Measurements from ENCODE around the gene IMMP1L.
"Not testable (repeated sequence)": the region's sequence is repeated elsewhere in the genome, so short reads cannot be mapped to it uniquely, and the experiment has no call there.

Gene IMMP1L

GRCh38 chr11:31509429-31510345 is at the start of gene IMMP1L, which contains the start of gene ELP4:
TSS of gene IMMP1L (minus strand) at chr11:31509622. CDS start at chr11:31463276, 46,346 bp downstream.
TSS of gene ELP4 (plus strand) at chr11:31509767. CDS start at chr11:31509785, 18 bp downstream.
- Histone ChIP-seq H3K4me1 (ENCODE audit: insufficient read depth, low read length) (no peaks in the 10 kb centered on the region), H3K9me3 (ENCODE audit: control insufficient read depth, insufficient read depth, low read length) (no peaks in the 10 kb centered on the region), H3K36me3 (ENCODE audit: insufficient read depth, low read length) (no peaks in the 10 kb centered on the region), H3K9ac (ENCODE audit: low read depth, low read length) (peak within 1 kb of the TSS; percentile 87)

GRCh38 chr11:31558001-31558400 is 48.6 kb upstream of the IMMP1L start:
- no peak overlapping the region for H3K9ac ChIP-seq (ENCODE audit: low read depth, low read length)
- H3K9me3 ChIP-seq (ENCODE audit: control insufficient read depth, insufficient read depth, low read length), result no peaks in the 10 kb centered on the region
- H3K36me3 ChIP-seq (ENCODE audit: insufficient read depth, low read length), result no peaks in the 10 kb centered on the region
- H3K4me1 ChIP-seq (ENCODE audit: insufficient read depth, low read length), result no peaks in the 10 kb centered on the region

- no peaks in the 10 kb centered on the region for H3K4me1 ChIP-seq (ENCODE audit: insufficient read depth, low read length)
- H3K9me3 ChIP-seq (ENCODE audit: control insufficient read depth, insufficient read depth, low read length), result no peaks in the 10 kb centered on the region
- H3K9ac ChIP-seq (ENCODE audit: low read depth, low read length), result no peak overlapping the region
- H3K36me3 ChIP-seq (ENCODE audit: insufficient read depth, low read length), result no peaks in the 10 kb centered on the region
Measured at GRCh38 chr11:31555938-31556337, 46.5 kb upstream of the IMMP1L start.

GRCh38 chr11:31542862-31543261 is 33.4 kb upstream of the IMMP1L start:
- H3K4me1 ChIP-seq (ENCODE audit: insufficient read depth, low read length), result no peaks in the 10 kb centered on the region
- H3K9me3 ChIP-seq (ENCODE audit: control insufficient read depth, insufficient read depth, low read length), result no peaks in the 10 kb centered on the region; the same call in 1 of the 2 replicates
- H3K9ac ChIP-seq (ENCODE audit: low read depth, low read length), result no peak overlapping the region
- no peaks in the 10 kb centered on the region for H3K36me3 ChIP-seq (ENCODE audit: insufficient read depth, low read length)

GRCh38 chr11:31535479-31535878 is 26.1 kb upstream of the IMMP1L start:
- Histone ChIP-seq H3K36me3 (ENCODE audit: insufficient read depth, low read length) (no peaks in the 10 kb centered on the region), H3K4me1 (ENCODE audit: insufficient read depth, low read length) (no peaks in the 10 kb centered on the region), H3K9ac (ENCODE audit: low read depth, low read length) (no peak overlapping the region), H3K9me3 (ENCODE audit: control insufficient read depth, insufficient read depth, low read length) (no peaks in the 10 kb centered on the region)

GRCh38 chr11:31531293-31531692 is 21.9 kb upstream of the IMMP1L start:
- Histone ChIP-seq H3K9ac (ENCODE audit: low read depth, low read length) (no peak overlapping the region), H3K4me1 (ENCODE audit: insufficient read depth, low read length) (no peaks in the 10 kb centered on the region), H3K36me3 (ENCODE audit: insufficient read depth, low read length) (no peaks in the 10 kb centered on the region), H3K9me3 (ENCODE audit: control insufficient read depth, insufficient read depth, low read length) (no peaks in the 10 kb centered on the region)

- no peak overlapping the region for H3K9ac ChIP-seq (ENCODE audit: low read depth, low read length)
- H3K4me1 ChIP-seq (ENCODE audit: insufficient read depth, low read length), result no peaks in the 10 kb centered on the region
- no peaks in the 10 kb centered on the region for H3K9me3 ChIP-seq (ENCODE audit: control insufficient read depth, insufficient read depth, low read length)
- no peaks in the 10 kb centered on the region for H3K36me3 ChIP-seq (ENCODE audit: insufficient read depth, low read length)
Measured at GRCh38 chr11:31529701-31530100, 20.3 kb upstream of the IMMP1L start.

- Histone ChIP-seq H3K36me3 (ENCODE audit: insufficient read depth, low read length) (no peaks in the 10 kb centered on the region), H3K4me1 (ENCODE audit: insufficient read depth, low read length) (no peaks in the 10 kb centered on the region), H3K9ac (ENCODE audit: low read depth, low read length) (no peak overlapping the region), H3K9me3 (ENCODE audit: control insufficient read depth, insufficient read depth, low read length) (no peaks in the 10 kb centered on the region; the same call in 1 of the 2 replicates)
Measured at GRCh38 chr11:31529189-31529588, 19.8 kb upstream of the IMMP1L start.

- Histone ChIP-seq H3K36me3 (ENCODE audit: insufficient read depth, low read length) (no peaks in the 10 kb centered on the region), H3K9ac (ENCODE audit: low read depth, low read length) (no peak overlapping the region), H3K9me3 (ENCODE audit: control insufficient read depth, insufficient read depth, low read length) (no peaks in the 10 kb centered on the region; the same call in 1 of the 2 replicates), H3K4me1 (ENCODE audit: insufficient read depth, low read length) (no peaks in the 10 kb centered on the region)
Measured at GRCh38 chr11:31521497-31522150, 12.2 kb upstream of the IMMP1L start.

GRCh38 chr11:31512117-31512516 is 2.7 kb upstream of the IMMP1L start:
- Histone ChIP-seq H3K4me1 (ENCODE audit: insufficient read depth, low read length) (peaks cover 5% of the 10 kb centered on the region), H3K9ac (ENCODE audit: low read depth, low read length) (no peak overlapping the region), H3K9me3 (ENCODE audit: control insufficient read depth, insufficient read depth, low read length) (no peaks in the 10 kb centered on the region), H3K36me3 (ENCODE audit: insufficient read depth, low read length) (no peaks in the 10 kb centered on the region)

- no peaks in the 10 kb centered on the region for H3K36me3 ChIP-seq (ENCODE audit: insufficient read depth, low read length)
- H3K9me3 ChIP-seq (ENCODE audit: control insufficient read depth, insufficient read depth, low read length), result no peaks in the 10 kb centered on the region
- no peaks in the 10 kb centered on the region for H3K4me1 ChIP-seq (ENCODE audit: insufficient read depth, low read length)
- peak overlapping the region; percentile 87 for H3K9ac ChIP-seq (ENCODE audit: low read depth, low read length)
Measured at GRCh38 chr11:31509051-31509428, 382 bp downstream of the IMMP1L start.

GRCh38 chr11:31500560-31500959 is 8.9 kb downstream of the IMMP1L start:
- Histone ChIP-seq H3K4me1 (ENCODE audit: insufficient read depth, low read length) (no peaks in the 10 kb centered on the region), H3K9me3 (ENCODE audit: control insufficient read depth, insufficient read depth, low read length) (no peaks in the 10 kb centered on the region), H3K36me3 (ENCODE audit: insufficient read depth, low read length) (no peaks in the 10 kb centered on the region), H3K9ac (ENCODE audit: low read depth, low read length) (no peak overlapping the region)

- no peaks in the 10 kb centered on the region; the same call in 1 of the 2 replicates for H3K9me3 ChIP-seq (ENCODE audit: control insufficient read depth, insufficient read depth, low read length)
- no peaks in the 10 kb centered on the region for H3K4me1 ChIP-seq (ENCODE audit: insufficient read depth, low read length)
- H3K9ac ChIP-seq (ENCODE audit: low read depth, low read length), result no peak overlapping the region
- H3K36me3 ChIP-seq (ENCODE audit: insufficient read depth, low read length), result no peaks in the 10 kb centered on the region; the same call in 1 of the 2 replicates
Measured at GRCh38 chr11:31499576-31500178, 9.7 kb downstream of the IMMP1L start.

GRCh38 chr11:31493762-31494161 is 15.7 kb downstream of the IMMP1L start:
- H3K36me3 ChIP-seq (ENCODE audit: insufficient read depth, low read length); H3K9me3 ChIP-seq (ENCODE audit: control insufficient read depth, insufficient read depth, low read length); H3K9ac ChIP-seq (ENCODE audit: low read depth, low read length): not testable (repeated sequence)
- H3K4me1 ChIP-seq (ENCODE audit: insufficient read depth, low read length), result peaks cover 12% of the 10 kb centered on the region; the same call in 1 of the 2 replicates

Measured in ES-I3 (cell line).